Stimulated activated CD8-positive, alpha-beta memory T cell treated with anti-CD3 and anti-CD28 coated beads, Interleukin-7, amount 100 ng/mL, for 24 hours (primary cell): Measurements from ENCODE around the gene CEBPB.
"Not testable (repeated sequence)": the region's sequence is repeated elsewhere in the genome, so short reads cannot be mapped to it uniquely, and the experiment has no call there.

Experiments
- DNase-seq: peaks from one replicate; pipeline ENCODE4 v3.0.0-alpha.2; 2020; ENCODE audit warnings: low read depth

The CEBPB gene

GRCh38 chr20:50170549-50171220 is 19.9 kb upstream of the CEBPB start:
- no peak for DNase-seq

- DNase-seq, result no peak
Measured at GRCh38 chr20:50172347-50173013, 18.1 kb upstream of the CEBPB start.

- DNase-seq, result no peak
Measured at GRCh38 chr20:50174456-50174855, 16.2 kb upstream of the CEBPB start.

- DNase-seq, result no peak
Measured at GRCh38 chr20:50175938-50176933, 14.4 kb upstream of the CEBPB start.

DNA sequence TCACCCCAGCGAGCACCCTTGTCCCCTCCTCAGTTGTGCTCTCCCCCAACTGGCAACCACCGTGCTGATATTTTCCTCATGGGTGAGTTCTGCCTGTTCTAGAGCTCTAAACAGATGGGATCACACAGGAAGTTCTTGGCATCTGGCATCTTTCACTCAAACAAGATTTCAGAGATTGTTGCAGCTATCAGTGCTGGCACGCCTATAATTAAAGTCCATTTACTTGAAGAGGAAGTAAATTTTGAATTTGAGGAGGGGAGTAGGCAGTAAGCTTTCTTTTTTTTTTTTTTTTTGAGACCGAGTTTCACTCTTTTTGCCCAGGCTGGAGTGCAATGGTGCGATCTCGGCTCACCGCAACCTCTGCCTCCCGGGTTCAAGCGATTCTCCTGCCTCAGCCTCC is 12.0 kb upstream of the CEBPB start:
- DNase-seq, result not testable (repeated sequence)

DNA sequence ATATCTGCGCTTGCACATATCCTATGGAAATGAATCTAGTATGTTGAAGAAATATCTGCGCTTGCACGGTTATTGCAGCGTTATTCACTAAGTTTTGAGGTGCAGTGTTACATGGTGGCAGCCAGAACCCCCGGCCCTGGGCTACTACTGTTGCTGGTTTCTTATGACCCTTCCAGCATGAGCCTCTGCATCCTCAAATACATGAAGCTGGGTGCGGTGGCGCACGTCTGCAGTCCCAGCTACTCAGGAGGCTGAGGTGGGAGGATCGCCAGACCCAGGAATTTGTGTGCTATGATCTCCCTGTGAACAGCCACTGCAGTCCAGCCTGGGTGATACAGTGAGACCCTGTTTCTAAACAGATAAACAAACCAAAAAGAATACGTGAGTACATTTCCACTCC is 9.3 kb upstream of the CEBPB start:
- DNase-seq, result no peak

DNA sequence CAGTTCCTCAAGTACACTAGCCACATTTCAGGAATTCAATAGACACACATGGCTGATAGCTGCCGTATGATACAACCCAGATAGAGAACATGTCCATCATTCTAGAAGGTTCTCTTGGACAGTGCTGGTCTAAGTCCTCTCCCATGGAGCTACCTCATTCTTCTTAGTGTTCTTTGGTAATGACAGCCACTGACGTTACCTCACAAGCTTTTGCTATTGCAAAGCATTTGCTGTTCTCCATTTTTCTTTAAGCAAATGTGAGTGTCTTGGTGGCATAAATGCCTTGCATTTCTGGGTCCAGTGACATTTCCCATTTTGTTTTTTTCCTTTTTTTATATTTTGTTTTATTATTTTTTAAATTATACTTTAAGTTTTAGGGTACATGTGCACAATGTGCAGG is 8.3 kb upstream of the CEBPB start:
- DNase-seq, result no peak

GRCh38 chr20:50185426-50185825 is 5.2 kb upstream of the CEBPB start:
- no peak for DNase-seq

- peak; percentile 94 for DNase-seq
Measured at GRCh38 chr20:50186151-50186885, 4.3 kb upstream of the CEBPB start.

DNA sequence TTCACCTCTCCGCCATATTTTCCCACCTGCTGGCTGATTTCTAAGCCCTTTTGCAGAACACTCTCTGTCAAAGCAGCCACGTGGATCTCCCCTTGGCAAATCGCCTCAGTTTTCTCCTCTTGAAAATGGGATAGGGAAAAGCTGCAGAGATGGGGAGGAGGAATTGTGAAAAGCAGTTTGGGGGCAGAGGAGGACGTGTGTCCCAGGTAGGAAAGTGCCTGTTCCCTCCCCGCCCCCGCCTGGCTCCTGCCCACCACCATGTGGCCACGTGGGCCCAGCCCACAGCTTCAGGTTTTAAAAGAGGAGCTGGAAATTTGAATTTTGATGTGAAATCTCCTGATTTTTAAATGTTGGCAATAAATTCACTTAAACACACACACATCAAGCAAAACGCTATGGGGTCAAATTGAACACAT is 3.6 kb upstream of the CEBPB start:
- no peak for DNase-seq

GRCh38 chr20:50187403-50188051 is 3.1 kb upstream of the CEBPB start:
- DNase-seq, result no peak

- DNase-seq, result no peak
Measured at GRCh38 chr20:50188287-50188688, 2.3 kb upstream of the CEBPB start.

GRCh38 chr20:50188879-50189680 is 1.6 kb upstream of the CEBPB start:
- DNase-seq, result no peak

GRCh38 chr20:50189681-50190250 is 864 bp upstream of the CEBPB start:
- no peak for DNase-seq

GRCh38 chr20:50191065-50191543 is 474 bp downstream of the CEBPB start:
- peak; percentile 21 for DNase-seq

DNA sequence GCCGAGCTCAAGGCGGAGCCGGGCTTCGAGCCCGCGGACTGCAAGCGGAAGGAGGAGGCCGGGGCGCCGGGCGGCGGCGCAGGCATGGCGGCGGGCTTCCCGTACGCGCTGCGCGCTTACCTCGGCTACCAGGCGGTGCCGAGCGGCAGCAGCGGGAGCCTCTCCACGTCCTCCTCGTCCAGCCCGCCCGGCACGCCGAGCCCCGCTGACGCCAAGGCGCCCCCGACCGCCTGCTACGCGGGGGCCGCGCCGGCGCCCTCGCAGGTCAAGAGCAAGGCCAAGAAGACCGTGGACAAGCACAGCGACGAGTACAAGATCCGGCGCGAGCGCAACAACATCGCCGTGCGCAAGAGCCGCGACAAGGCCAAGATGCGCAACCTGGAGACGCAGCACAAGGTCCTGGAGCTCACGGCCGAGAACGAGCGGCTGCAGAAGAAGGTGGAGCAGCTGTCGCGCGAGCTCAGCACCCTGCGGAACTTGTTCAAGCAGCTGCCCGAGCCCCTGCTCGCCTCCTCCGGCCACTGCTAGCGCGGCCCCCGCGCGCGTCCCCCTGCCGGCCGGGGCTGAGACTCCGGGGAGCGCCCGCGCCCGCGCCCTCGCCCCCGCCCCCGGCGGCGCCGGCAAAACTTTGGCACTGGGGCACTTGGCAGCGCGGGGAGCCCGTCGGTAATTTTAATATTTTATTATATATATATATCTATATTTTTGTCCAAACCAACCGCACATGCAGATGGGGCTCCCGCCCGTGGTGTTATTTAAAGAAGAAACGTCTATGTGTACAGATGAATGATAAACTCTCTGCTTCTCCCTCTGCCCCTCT is 1.1 kb downstream of the CEBPB start:
- peak; percentile 23 for DNase-seq

GRCh38 chr20:50192364-50193198 is 2.0 kb downstream of the CEBPB start:
- DNase-seq, result peak; percentile 59

DNA sequence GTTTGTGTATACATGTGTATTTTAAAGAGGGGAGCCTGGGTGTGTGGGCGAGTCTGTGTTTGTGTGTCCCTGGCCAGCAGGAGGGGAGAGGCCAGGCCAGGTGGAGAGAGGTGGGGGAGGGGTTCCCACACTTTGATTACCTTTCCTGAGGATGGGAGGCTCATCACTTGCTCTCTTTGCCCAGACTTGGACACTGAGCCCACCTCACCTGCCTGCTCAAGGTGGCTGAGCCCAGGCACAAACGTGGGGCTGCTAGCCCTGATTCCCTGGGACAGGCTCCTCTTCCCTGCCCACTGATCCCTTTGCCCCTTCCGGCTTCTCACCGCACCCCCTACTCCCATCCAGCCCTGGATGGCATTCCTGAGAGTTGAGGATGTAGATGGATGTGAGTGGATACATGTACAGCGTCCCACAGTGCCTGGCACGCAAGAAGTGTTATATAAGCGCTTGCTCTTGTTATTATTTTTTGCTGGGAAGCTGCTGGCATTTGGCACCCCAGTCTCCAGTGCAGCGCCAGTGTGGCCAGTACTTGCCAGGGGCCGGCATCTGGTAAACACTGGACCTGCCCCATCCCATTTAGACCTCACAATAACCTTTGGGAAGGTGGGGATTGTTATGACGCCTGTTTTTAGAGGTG is 2.7 kb downstream of the CEBPB start:
- no peak for DNase-seq
